Epithelial cell of esophagus (primary cell): ENCODE data around the gene CASKIN2.

ENCODE experiments used
- DNase-seq: peaks from one replicate; pipeline ENCODE4 v3.0.0; 2010; ENCODE audit warnings: low read depth
- H3K4me3 ChIP-seq: 2 replicates; pipeline ENCODE4 v1.5.1; 2011; ENCODE audit warnings: mild to moderate bottlenecking, low read length, control low read depth
- TF ChIP-seq, protein P1 (sequence below): IDR thresholded peaks from 2 replicates; pipeline ENCODE4 v1.5.1; 2011; ENCODE audit warnings: low read depth, mild to moderate bottlenecking, low read length, control low read depth, inconsistent platforms; ENCODE audit not compliant: insufficient read depth; ENCODE audit errors: missing control alignments

The CASKIN2 gene

GRCh38 chr17:75544250-75544649, 28.9 kb upstream of the CASKIN2 start:
- TF ChIP-seq, protein P1, sequence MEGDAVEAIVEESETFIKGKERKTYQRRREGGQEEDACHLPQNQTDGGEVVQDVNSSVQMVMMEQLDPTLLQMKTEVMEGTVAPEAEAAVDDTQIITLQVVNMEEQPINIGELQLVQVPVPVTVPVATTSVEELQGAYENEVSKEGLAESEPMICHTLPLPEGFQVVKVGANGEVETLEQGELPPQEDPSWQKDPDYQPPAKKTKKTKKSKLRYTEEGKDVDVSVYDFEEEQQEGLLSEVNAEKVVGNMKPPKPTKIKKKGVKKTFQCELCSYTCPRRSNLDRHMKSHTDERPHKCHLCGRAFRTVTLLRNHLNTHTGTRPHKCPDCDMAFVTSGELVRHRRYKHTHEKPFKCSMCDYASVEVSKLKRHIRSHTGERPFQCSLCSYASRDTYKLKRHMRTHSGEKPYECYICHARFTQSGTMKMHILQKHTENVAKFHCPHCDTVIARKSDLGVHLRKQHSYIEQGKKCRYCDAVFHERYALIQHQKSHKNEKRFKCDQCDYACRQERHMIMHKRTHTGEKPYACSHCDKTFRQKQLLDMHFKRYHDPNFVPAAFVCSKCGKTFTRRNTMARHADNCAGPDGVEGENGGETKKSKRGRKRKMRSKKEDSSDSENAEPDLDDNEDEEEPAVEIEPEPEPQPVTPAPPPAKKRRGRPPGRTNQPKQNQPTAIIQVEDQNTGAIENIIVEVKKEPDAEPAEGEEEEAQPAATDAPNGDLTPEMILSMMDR: no peak
- H3K4me3 ChIP-seq: no peak overlapping the region
- DNase-seq: no peak

GRCh38 chr17:75542728-75543336, 27.5 kb upstream of the CASKIN2 start:
- DNase-seq: no peak
- H3K4me3 ChIP-seq: no peak overlapping the region
- TF ChIP-seq, protein P1: no peak

GRCh38 chr17:75542229-75542628, 26.9 kb upstream of the CASKIN2 start:
- DNase-seq: no peak
- TF ChIP-seq, protein P1: no peak
- H3K4me3 ChIP-seq: no peak overlapping the region

DNA sequence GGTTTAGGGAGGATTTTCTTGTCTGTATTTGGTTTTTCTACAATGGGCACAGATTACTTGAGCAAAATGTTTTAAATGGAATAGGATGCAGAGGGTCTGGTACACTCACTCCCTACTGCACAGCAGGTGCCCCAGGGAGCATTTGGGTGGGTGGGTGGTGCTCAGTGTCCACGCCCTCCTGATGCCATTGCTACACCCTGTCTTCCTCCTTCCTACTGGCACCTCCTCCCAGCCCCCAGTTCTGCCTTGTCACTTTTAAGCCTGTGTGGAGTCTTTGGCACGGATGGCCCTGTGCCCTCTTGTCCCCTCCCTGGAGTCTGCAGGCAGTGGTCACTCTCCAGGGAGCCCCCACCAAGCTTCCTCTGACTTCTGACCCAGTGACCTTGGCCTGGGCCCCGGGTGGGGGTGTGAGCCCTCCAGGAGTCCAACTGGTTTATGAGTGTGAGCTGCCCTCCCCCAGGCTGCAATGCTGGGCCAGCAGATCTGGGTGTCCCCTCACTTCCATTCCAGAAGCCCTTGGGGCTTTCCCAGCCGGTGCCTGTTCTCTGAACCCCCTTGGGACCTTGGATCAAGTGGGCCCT, 25.7 kb upstream of the CASKIN2 start:
- no peak for DNase-seq
- no peak overlapping the region for H3K4me3 ChIP-seq
- TF ChIP-seq, protein P1: no peak

DNA sequence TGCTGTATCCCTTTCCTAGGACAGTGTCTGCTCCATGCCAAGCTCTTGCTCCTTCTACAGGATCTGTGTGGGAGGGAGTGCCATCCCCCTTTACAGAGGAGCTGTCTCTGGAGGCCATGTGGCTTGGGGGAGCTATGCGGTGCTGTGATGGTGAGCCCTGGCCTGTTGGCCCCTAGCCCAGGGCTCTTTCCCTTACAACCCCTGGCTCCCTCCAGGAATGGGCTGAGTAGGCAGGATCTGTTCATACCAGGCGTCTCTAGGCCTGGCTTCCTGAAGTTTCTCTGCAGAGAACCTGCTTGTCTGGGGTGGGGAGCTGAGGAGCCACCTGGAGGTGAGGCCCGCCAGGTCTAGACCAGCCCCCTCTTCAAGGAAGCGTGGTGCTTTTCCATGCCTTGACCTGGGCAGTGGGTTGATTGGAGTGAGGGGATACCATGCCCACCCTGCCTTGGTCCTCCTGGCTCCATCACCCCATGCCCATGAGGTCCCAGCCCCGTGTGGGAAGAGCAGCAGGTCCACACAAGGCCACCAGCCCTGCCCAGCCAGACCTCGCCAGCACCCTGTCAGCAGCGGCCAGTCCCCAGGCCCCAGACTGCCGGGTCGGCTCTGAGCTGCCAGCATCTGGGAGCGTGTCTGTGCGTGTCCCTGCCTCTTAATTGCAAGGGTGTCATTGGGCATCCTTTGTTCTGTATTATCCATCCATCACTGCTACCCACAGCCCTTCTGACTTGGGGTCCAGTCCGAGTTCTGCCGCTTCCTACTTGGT, 24.8 kb upstream of the CASKIN2 start:
- TF ChIP-seq, protein P1: no peak
- peak; percentile 46 for DNase-seq
- H3K4me3 ChIP-seq: no peak overlapping the region

- TF ChIP-seq, protein P1: no peak
- H3K4me3 ChIP-seq: no peak overlapping the region
- DNase-seq: no peak
Observed at GRCh38 chr17:75536366-75536765, 21.0 kb upstream of the CASKIN2 start.
